ENCODE results near the gene FLCN. TPM values are rescaled to one million over a fixed set of nuclear protein-coding genes. Genes with fewer than 3 reads are reported as not detected.

Gene FLCN
- total and polyA plus RNA-seq, 2 of the 13 experiments (the other 11 are each of a cell fraction or from before 2014, with no cell fraction given) = 16.6 to 24.9 TPM

DNA sequence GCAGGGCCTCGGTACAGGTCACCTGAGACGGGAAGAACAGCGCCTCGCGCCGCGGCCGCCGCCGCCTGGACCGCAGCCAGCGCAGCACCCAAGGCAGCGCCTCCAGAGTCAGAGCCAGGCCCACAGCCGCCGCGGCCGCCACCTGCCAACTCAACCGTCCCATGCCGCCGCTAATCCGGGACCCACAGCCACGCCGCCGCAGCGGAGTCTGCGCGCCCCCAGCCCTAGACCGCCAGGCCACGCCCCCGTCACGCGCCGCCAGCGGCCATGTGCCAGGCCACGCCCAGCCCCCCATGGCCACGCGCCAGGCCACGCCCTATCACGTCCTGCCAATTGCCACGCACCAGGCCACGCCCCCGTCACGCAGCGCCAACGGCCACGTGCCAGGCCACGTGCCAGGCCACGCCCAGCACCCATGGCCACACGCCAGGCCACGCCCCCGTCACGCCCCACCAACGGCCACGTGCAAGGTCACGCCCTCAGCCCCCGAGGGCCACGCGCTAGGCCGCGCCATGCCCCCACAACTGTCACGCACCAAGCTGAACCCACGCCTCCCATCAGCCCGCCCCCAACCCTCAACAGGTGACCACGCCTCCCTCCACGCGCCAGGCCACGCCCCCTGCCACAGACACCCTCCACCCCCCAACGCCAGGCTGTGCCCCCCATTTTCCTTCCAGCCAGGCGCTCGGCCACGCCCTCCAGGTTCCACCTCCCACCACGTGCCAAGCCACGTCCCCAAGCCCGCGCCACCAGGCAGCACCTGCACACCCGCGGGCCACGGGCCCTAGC lies 30.6 kb downstream of the FLCN start, which contains the start of gene PLD6 (continued):
- TF ChIP-seq, protein P1, sequence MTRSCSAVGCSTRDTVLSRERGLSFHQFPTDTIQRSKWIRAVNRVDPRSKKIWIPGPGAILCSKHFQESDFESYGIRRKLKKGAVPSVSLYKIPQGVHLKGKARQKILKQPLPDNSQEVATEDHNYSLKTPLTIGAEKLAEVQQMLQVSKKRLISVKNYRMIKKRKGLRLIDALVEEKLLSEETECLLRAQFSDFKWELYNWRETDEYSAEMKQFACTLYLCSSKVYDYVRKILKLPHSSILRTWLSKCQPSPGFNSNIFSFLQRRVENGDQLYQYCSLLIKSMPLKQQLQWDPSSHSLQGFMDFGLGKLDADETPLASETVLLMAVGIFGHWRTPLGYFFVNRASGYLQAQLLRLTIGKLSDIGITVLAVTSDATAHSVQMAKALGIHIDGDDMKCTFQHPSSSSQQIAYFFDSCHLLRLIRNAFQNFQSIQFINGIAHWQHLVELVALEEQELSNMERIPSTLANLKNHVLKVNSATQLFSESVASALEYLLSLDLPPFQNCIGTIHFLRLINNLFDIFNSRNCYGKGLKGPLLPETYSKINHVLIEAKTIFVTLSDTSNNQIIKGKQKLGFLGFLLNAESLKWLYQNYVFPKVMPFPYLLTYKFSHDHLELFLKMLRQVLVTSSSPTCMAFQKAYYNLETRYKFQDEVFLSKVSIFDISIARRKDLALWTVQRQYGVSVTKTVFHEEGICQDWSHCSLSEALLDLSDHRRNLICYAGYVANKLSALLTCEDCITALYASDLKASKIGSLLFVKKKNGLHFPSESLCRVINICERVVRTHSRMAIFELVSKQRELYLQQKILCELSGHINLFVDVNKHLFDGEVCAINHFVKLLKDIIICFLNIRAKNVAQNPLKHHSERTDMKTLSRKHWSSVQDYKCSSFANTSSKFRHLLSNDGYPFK (CRISPR knock-in tag; IDR thresholded peaks at IDR 0.05; ENCODE audit: borderline replicate concordance) = peak; percentile 68; the same call in 1 of the 2 replicates
- TF ChIP-seq ZFAT (CRISPR knock-in tag; conservative IDR thresholded peaks at IDR 0.05) = no peak; the same call in 1 of the 2 replicates
- peak; percentile 85 for TF ChIP-seq ZNF235 (CRISPR knock-in tag; IDR thresholded peaks at IDR 0.05; ENCODE audit: borderline replicate concordance)
- peak; percentile 65; the same call in 1 of the 2 replicates for TF ChIP-seq JUN (CRISPR knock-in tag; IDR thresholded peaks at IDR 0.05)
- peak; percentile 62; the same call in 1 of the 2 replicates for TF ChIP-seq ESRRA (CRISPR knock-in tag; IDR thresholded peaks at IDR 0.05; ENCODE audit: low read depth)
- TF ChIP-seq, protein P2, sequence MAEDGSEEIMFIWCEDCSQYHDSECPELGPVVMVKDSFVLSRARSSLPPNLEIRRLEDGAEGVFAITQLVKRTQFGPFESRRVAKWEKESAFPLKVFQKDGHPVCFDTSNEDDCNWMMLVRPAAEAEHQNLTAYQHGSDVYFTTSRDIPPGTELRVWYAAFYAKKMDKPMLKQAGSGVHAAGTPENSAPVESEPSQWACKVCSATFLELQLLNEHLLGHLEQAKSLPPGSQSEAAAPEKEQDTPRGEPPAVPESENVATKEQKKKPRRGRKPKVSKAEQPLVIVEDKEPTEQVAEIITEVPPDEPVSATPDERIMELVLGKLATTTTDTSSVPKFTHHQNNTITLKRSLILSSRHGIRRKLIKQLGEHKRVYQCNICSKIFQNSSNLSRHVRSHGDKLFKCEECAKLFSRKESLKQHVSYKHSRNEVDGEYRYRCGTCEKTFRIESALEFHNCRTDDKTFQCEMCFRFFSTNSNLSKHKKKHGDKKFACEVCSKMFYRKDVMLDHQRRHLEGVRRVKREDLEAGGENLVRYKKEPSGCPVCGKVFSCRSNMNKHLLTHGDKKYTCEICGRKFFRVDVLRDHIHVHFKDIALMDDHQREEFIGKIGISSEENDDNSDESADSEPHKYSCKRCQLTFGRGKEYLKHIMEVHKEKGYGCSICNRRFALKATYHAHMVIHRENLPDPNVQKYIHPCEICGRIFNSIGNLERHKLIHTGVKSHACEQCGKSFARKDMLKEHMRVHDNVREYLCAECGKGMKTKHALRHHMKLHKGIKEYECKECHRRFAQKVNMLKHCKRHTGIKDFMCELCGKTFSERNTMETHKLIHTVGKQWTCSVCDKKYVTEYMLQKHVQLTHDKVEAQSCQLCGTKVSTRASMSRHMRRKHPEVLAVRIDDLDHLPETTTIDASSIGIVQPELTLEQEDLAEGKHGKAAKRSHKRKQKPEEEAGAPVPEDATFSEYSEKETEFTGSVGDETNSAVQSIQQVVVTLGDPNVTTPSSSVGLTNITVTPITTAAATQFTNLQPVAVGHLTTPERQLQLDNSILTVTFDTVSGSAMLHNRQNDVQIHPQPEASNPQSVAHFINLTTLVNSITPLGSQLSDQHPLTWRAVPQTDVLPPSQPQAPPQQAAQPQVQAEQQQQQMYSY (CRISPR knock-in tag; IDR thresholded peaks at IDR 0.05) = no peak; the same call in 1 of the 2 replicates
- TF ChIP-seq, protein P3, sequence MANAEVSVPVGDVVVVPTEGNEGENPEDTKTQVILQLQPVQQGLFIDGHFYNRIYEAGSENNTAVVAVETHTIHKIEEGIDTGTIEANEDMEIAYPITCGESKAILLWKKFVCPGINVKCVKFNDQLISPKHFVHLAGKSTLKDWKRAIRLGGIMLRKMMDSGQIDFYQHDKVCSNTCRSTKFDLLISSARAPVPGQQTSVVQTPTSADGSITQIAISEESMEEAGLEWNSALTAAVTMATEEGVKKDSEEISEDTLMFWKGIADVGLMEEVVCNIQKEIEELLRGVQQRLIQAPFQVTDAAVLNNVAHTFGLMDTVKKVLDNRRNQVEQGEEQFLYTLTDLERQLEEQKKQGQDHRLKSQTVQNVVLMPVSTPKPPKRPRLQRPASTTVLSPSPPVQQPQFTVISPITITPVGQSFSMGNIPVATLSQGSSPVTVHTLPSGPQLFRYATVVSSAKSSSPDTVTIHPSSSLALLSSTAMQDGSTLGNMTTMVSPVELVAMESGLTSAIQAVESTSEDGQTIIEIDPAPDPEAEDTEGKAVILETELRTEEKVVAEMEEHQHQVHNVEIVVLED (CRISPR knock-in tag; IDR thresholded peaks at IDR 0.05; ENCODE audit: borderline replicate concordance) = peak; percentile 95
- TF ChIP-seq HNRNPH1 (optimal IDR thresholded peaks at IDR 0.05; ENCODE audit: low read depth, low read length) = no peak
- TF ChIP-seq, protein P4, sequence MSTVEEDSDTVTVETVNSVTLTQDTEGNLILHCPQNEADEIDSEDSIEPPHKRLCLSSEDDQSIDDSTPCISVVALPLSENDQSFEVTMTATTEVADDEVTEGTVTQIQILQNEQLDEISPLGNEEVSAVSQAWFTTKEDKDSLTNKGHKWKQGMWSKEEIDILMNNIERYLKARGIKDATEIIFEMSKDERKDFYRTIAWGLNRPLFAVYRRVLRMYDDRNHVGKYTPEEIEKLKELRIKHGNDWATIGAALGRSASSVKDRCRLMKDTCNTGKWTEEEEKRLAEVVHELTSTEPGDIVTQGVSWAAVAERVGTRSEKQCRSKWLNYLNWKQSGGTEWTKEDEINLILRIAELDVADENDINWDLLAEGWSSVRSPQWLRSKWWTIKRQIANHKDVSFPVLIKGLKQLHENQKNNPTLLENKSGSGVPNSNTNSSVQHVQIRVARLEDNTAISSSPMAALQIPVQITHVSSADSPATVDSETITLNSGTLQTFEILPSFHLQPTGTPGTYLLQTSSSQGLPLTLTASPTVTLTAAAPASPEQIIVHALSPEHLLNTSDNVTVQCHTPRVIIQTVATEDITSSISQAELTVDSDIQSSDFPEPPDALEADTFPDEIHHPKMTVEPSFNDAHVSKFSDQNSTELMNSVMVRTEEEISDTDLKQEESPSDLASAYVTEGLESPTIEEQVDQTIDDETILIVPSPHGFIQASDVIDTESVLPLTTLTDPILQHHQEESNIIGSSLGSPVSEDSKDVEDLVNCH (CRISPR knock-in tag; IDR thresholded peaks at IDR 0.05) = peak; percentile 54; the same call in 1 of the 2 replicates
- TF ChIP-seq, protein P5, sequence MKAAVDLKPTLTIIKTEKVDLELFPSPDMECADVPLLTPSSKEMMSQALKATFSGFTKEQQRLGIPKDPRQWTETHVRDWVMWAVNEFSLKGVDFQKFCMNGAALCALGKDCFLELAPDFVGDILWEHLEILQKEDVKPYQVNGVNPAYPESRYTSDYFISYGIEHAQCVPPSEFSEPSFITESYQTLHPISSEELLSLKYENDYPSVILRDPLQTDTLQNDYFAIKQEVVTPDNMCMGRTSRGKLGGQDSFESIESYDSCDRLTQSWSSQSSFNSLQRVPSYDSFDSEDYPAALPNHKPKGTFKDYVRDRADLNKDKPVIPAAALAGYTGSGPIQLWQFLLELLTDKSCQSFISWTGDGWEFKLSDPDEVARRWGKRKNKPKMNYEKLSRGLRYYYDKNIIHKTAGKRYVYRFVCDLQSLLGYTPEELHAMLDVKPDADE (CRISPR knock-in tag; IDR thresholded peaks at IDR 0.05) = peak; percentile 25; the same call in 1 of the 2 replicates
- no peak; the same call in 1 of the 2 replicates for TF ChIP-seq NFIB (CRISPR knock-in tag; IDR thresholded peaks at IDR 0.05; ENCODE audit: borderline replicate concordance)
- TF ChIP-seq NKX3-1 (CRISPR knock-in tag; IDR thresholded peaks at IDR 0.05) = peak; percentile 74
- peak; percentile 99 for TF ChIP-seq ZNF468 (CRISPR knock-in tag; IDR thresholded peaks at IDR 0.05)
